GM12891 (cell line): ENCODE data around the gene EPB41.

Experiments
- POLR2A ChIP-seq: IDR thresholded peaks from 2 replicates; pipeline ENCODE4 v1.6.1; 2011; ENCODE audit warnings: low read depth, low read length, control low read depth
- TAF1 ChIP-seq: IDR thresholded peaks from 2 replicates; pipeline ENCODE4 v1.6.1; 2011; ENCODE audit warnings: low read depth, low read length, control low read depth

GRCh38 chr1:28900562-28900961 is 13.8 kb upstream of the EPB41 start:
- TF ChIP-seq TAF1 (no peak), POLR2A (no peak)
